GM10847 (cell line): ENCODE measurements around the gene SPAG16.

Source experiments
- POLR2A ChIP-seq: IDR thresholded peaks from 2 replicates; pipeline ENCODE4 v1.6.1; 2011; ENCODE audit not compliant: insufficient read length; ENCODE audit errors: extremely low read depth

Gene SPAG16

GRCh38 chr2:214217136-214217535 lies 932.9 kb downstream of the SPAG16 start:
- TF ChIP-seq POLR2A = no peak

GRCh38 chr2:214217599-214217998 lies 933.3 kb downstream of the SPAG16 start:
- TF ChIP-seq POLR2A = no peak

- no peak for TF ChIP-seq POLR2A
Measured at GRCh38 chr2:214220251-214220650, 936.0 kb downstream of the SPAG16 start.

- no peak for TF ChIP-seq POLR2A
Measured at GRCh38 chr2:214226061-214226460, 941.8 kb downstream of the SPAG16 start.

GRCh38 chr2:214232271-214232670 lies 948.0 kb downstream of the SPAG16 start:
- no peak for TF ChIP-seq POLR2A

GRCh38 chr2:214233164-214233563 lies 948.9 kb downstream of the SPAG16 start:
- TF ChIP-seq POLR2A = no peak

- no peak for TF ChIP-seq POLR2A
Measured at GRCh38 chr2:214242797-214243196, 958.5 kb downstream of the SPAG16 start.

GRCh38 chr2:214244847-214245246 lies 960.6 kb downstream of the SPAG16 start:
- no peak for TF ChIP-seq POLR2A

- TF ChIP-seq POLR2A = no peak
Measured at GRCh38 chr2:214246417-214246816, 962.2 kb downstream of the SPAG16 start.

- no peak for TF ChIP-seq POLR2A
Measured at GRCh38 chr2:214247531-214247930, 963.3 kb downstream of the SPAG16 start.

- TF ChIP-seq POLR2A = no peak
Measured at GRCh38 chr2:214255046-214255445, 970.8 kb downstream of the SPAG16 start.

- no peak for TF ChIP-seq POLR2A
Measured at GRCh38 chr2:214261683-214262082, 977.4 kb downstream of the SPAG16 start.

GRCh38 chr2:214264171-214264570 lies 979.9 kb downstream of the SPAG16 start:
- TF ChIP-seq POLR2A = no peak

- no peak for TF ChIP-seq POLR2A
Measured at GRCh38 chr2:214265991-214266489, 981.8 kb downstream of the SPAG16 start.

GRCh38 chr2:214277880-214278279 lies 993.6 kb downstream of the SPAG16 start:
- TF ChIP-seq POLR2A = no peak

GRCh38 chr2:214286011-214286410 lies 1001.7 kb downstream of the SPAG16 start:
- TF ChIP-seq POLR2A = no peak

GRCh38 chr2:214293593-214293992 lies 1009.3 kb downstream of the SPAG16 start:
- TF ChIP-seq POLR2A = no peak

- TF ChIP-seq POLR2A = no peak
Measured at GRCh38 chr2:214294426-214294825, 1010.2 kb downstream of the SPAG16 start.
